GM12878 (cell line): ENCODE results near the gene PADI4. TPM values are rescaled to one million over a fixed set of nuclear protein-coding genes. Genes with fewer than 3 reads are reported as not detected.

Source experiments
- ATAC-seq: fragments of 200-7000 bp; cut with Tn5 transposase; 3 replicates; pipeline ENCODE4 v1.9.1; 2020; ENCODE audit warnings: mild to moderate bottlenecking, moderate library complexity
- BruUV-seq: library from RNA; stranded (reverse); fragments of 400-500 nt; replicated peaks from 2 replicates; lab custom pipeline; 2021; lab: Mats Ljungman, UMichigan
- CTCF ChIA-PET: fragments of 300-600 bp; sonication (Branson Sonifier 250); formaldehyde crosslinking; extraction: SDS; loops from one replicate; lab custom pipeline; 2021; ENCODE audit warnings: inconsistent platforms; lab: Yijun Ruan, JAX
- POLR2A ChIA-PET: fragments of 350-600 bp; formaldehyde crosslinking; extraction: SDS; loops from one replicate; lab custom pipeline; 2021; ENCODE audit warnings: inconsistent platforms; lab: Charles Lee
- RAD21 ChIA-PET: fragments of 300-600 bp; sonication (Branson Sonifier 250); formaldehyde crosslinking; loops from one replicate; lab custom pipeline; 2023; ENCODE audit warnings: antibody characterized with exemption; ENCODE audit not compliant: unreplicated experiment; lab: Charles Lee
- SMC1A ChIA-PET: fragments of 300-600 bp; sonication (Branson Sonifier 250); formaldehyde crosslinking; loops from one replicate; lab custom pipeline; 2023; ENCODE audit not compliant: unreplicated experiment, uncharacterized antibody; lab: Charles Lee
- DNase-seq: peaks from one replicate; pipeline ENCODE4 v3.0.0-alpha.2; 2011; ENCODE audit warnings: low read depth, low spot score
- FAIRE-seq: peaks from 3 replicates; lab custom pipeline; 2011; peaks lifted over from hg19 to GRCh38; lab: Jason Lieb, UNC
- H2AFZ ChIP-seq: 2 replicates; pipeline ENCODE4 v1.6.0; 2011; ENCODE audit warnings: low read depth, low read length, control low read depth; ENCODE audit not compliant: control insufficient read depth
- H3K27ac ChIP-seq: 2 replicates; pipeline ENCODE4 v1.5.1; 2011; ENCODE audit warnings: control low read depth; ENCODE audit not compliant: control insufficient read depth, insufficient read depth
- H3K27me3 ChIP-seq, 2 experiments: replicated peaks in 1 of 2; 2 replicates each; pipeline versions ENCODE4 v1.6.0 to v1.6.1; 2011; ENCODE audit warnings: low read length in 1 of 2; ENCODE audit not compliant: control insufficient read depth in 2 of 2, insufficient read depth in 2 of 2
- H3K36me3 ChIP-seq, 2 experiments: 2 replicates each; pipeline ENCODE4 v1.5.1; 2011; ENCODE audit warnings: low read length in 1 of 2; ENCODE audit not compliant: control insufficient read depth in 2 of 2, insufficient read depth in 2 of 2
- H3K4me1 ChIP-seq: 2 replicates; pipeline ENCODE4 v1.6.1; 2011; ENCODE audit warnings: mild to moderate bottlenecking, low read length, moderate library complexity, mixed read lengths; ENCODE audit not compliant: control insufficient read depth, insufficient read depth
- H3K4me2 ChIP-seq: 2 replicates; pipeline ENCODE4 v1.6.0; 2011; ENCODE audit warnings: control low read depth; ENCODE audit not compliant: control insufficient read depth, insufficient read depth
- H3K4me3 ChIP-seq: fragments of 200-600 bp; sonication (generic); 2 replicates; pipeline ENCODE4 v1.5.1; 2016
- H3K79me2 ChIP-seq: 2 replicates; pipeline ENCODE4 v1.6.0; 2011; ENCODE audit warnings: low read length; ENCODE audit not compliant: control insufficient read depth, insufficient read depth
- H3K9ac ChIP-seq: 2 replicates; pipeline ENCODE4 v1.8.0; 2011; ENCODE audit warnings: low read length, control low read depth, mixed read lengths; ENCODE audit not compliant: control insufficient read depth, insufficient read depth
- H3K9me3 ChIP-seq: replicated peaks from 3 replicates; pipeline ENCODE4 v1.5.1; 2011; ENCODE audit warnings: mild to moderate bottlenecking, low read length; ENCODE audit not compliant: control insufficient read depth, insufficient read depth
- H4K20me1 ChIP-seq: 2 replicates; pipeline ENCODE4 v1.6.0; 2011; ENCODE audit not compliant: control insufficient read depth, insufficient read depth
- CHD2 ChIP-seq: IDR thresholded peaks from 2 replicates; pipeline ENCODE4 v1.6.1; 2011; ENCODE audit warnings: low read depth, low read length, improper control_type of control experiment, borderline replicate concordance
- NFYA ChIP-seq: IDR thresholded peaks from 2 replicates; pipeline ENCODE4 v1.6.1; 2011; ENCODE audit warnings: low read depth, mild to moderate bottlenecking, low read length, improper control_type of control experiment, borderline replicate concordance
- POLR2A ChIP-seq: IDR thresholded peaks from 2 replicates; pipeline ENCODE4 v1.6.1; 2011; ENCODE audit warnings: low read depth, mild to moderate bottlenecking, low read length
- YY1 ChIP-seq: IDR thresholded peaks from 2 replicates; pipeline ENCODE4 v1.6.1; 2011; ENCODE audit warnings: low read depth, mild to moderate bottlenecking, low read length
- WGBS: methylation state at CpG from one replicate; pipeline ENCODE4 v1.1.6; 2016; ENCODE audit warnings: low lambda C conversion rate; ENCODE audit not compliant: insufficient replicate concordance, insufficient coverage; ENCODE audit errors: missing lambda C conversion rate; 5-methylcytosine and 5-hydroxymethylcytosine counted together
- in situ Hi-C: fragments of 300-500 bp; cut with MboI; formaldehyde crosslinking; loops from 9 replicates; pipeline ENCODE4 v1.14.3; 2018; ENCODE audit warnings: mixed read lengths
- intact Hi-C: fragments of 100-400 bp; cut with micrococcal nuclease; formaldehyde crosslinking; loops from one replicate; pipeline ENCODE4 v1.14.2; 2022; ENCODE audit not compliant: unreplicated experiment
- polyA plus RNA-seq, 11 experiments: library from polyadenylated mRNA; depleted of rRNA in 4 of 11; unstranded in 6 of 11; stranded (reverse) in 5 of 11; fragments of >200 nt; fragmentation: Nextera tagmentation in 4 of 11; fragmentation: Illumina TruSeq in 1 of 11; extraction: Ambion mirVana in 4 of 11; extraction: Trizol in 1 of 11; gene quantifications; 1 replicate in 1 of 11; 2 replicates in 10 of 11; pipeline versions ENCODE4 v1.2.1 to v1.2.3, GENCODE V29; 2011 to 2016; ENCODE audit warnings: inconsistent platforms in 2 of 11, missing spikeins in 2 of 11, low read depth in 1 of 11
- total RNA-seq, 4 experiments: library from RNA; depleted of rRNA in 3 of 4; stranded (reverse); fragments of >200 nt in 3 of 4; fragmentation: Illumina TruSeq in 1 of 4; extraction: Trizol in 1 of 4; gene quantifications; 2 replicates each; pipeline versions ENCODE4 v1.2.1 to v1.2.3, GENCODE V29; 2013 to 2021
- TF ChIP-seq, protein P1 (sequence below): fragments of 450-650 bp; IDR thresholded peaks from 2 replicates; pipeline ENCODE4 v1.6.1; 2017; ENCODE audit warnings: mild to moderate bottlenecking
- TF ChIP-seq, protein P2 (sequence below): IDR thresholded peaks from 2 replicates; pipeline ENCODE4 v1.6.1; 2011; ENCODE audit warnings: borderline replicate concordance, low read depth, mild to moderate bottlenecking, moderate library complexity, mixed read lengths, low read length; ENCODE audit not compliant: insufficient read depth; ENCODE audit errors: extremely low read length

PADI4 gene
- total and polyA plus RNA-seq, 10 of the 15 experiments (the other 5 are each of a cell fraction or from before 2014, with no cell fraction given), result 0.08 to 0.47 (median 0.15) TPM; not detected in 3

DNA sequence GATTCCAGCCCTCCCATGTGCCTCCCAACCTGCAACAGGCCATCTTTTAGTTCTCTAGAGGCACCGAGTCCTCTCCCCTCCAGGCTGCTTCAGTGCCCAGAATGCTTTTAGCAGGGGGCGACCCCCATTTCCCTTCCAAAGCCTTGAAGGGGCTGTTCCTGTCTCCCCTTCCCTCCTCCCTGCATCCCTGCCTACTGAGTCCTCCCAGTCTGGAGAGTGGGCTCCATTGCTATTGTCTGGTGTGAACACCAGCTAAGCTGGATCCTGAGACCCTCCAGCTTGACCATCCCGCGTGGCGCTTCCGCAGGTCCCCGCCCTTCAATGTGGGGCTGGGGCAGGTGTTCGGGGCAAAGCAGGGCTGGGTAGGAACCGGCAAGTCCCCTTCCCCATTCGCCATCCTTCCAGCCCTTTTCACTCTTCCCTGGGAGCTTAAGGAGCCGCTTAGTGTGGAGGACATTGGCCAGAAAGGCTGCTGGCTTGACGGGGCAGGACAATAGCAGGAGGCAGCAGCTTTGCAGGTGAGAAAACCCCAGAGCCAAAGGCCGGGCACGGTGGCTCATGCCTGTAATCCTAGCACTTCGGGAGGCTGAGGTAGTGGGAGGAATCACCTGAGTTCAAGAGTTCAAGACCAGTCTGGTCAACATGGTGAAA lies 96.2 kb downstream of the PADI4 start:
- H3K79me2 ChIP-seq, result no peaks in the 10 kb centered on the region
- H4K20me1 ChIP-seq, result no peaks in the 10 kb centered on the region; the same call in 1 of the 2 replicates
- TF ChIP-seq, protein P1, sequence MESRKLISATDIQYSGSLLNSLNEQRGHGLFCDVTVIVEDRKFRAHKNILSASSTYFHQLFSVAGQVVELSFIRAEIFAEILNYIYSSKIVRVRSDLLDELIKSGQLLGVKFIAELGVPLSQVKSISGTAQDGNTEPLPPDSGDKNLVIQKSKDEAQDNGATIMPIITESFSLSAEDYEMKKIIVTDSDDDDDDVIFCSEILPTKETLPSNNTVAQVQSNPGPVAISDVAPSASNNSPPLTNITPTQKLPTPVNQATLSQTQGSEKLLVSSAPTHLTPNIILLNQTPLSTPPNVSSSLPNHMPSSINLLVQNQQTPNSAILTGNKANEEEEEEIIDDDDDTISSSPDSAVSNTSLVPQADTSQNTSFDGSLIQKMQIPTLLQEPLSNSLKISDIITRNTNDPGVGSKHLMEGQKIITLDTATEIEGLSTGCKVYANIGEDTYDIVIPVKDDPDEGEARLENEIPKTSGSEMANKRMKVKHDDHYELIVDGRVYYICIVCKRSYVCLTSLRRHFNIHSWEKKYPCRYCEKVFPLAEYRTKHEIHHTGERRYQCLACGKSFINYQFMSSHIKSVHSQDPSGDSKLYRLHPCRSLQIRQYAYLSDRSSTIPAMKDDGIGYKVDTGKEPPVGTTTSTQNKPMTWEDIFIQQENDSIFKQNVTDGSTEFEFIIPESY, result no peak
- no peaks in the 10 kb centered on the region for H3K9me3 ChIP-seq
- in situ Hi-C loops (no loop called here), intact Hi-C loops (no loop called here)
- CTCF ChIA-PET, result interaction anchor here (0.6 kb wide), 1 partner anchor 1570 kb away, joined by 3 read pairs; no protein-coding TSS in a partner anchor
- DNase-seq (no peak), FAIRE-seq (no peak), ATAC-seq (no peak)
- RAD21 ChIA-PET, result no interaction called here
- POLR2A ChIA-PET, result interaction anchor here (0.5 to 0.6 kb wide), 2 partner anchors 26 kb away, joined by 5 read pairs; no protein-coding TSS in a partner anchor
- no peak overlapping the region for H3K27ac ChIP-seq
- 59% methylated on average over 15 of the region's 15 CpGs for WGBS
- no peak overlapping the region for H2AFZ ChIP-seq
- SMC1A ChIA-PET, result no interaction called here
- H3K27me3 ChIP-seq, result no peaks in the 10 kb centered on the region
- peaks cover 6 to 8% of the 10 kb centered on the region in 2 experiments; a peak in 3 of 4 replicates for H3K36me3 ChIP-seq
- no peaks in the 10 kb centered on the region for H3K4me1 ChIP-seq
- BruUV-seq, result no TSS peak
- no peak overlapping the region for H3K9ac ChIP-seq
- no peak overlapping the region for H3K4me2 ChIP-seq
- H3K4me3 ChIP-seq, result no peak overlapping the region

DNA sequence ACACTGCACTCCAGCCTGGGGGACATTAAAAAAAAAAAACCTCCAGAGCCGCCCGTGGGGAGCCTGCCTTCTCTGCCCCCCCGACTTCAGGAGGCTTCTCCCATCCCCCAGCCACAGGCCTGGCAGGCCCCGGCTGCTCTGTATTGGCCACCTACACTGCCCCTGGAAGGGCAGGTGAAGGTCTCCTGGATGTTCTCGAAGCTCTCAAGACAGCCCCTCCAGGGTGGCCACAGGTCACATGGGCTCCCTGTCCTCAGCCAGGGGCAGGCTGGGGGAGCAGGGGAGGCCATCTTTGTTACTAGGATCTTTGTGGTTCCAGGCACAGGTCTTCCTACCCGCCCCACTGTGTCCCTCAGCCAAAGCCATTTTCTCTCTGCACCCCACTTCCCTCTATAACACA lies 96.8 kb downstream of the PADI4 start:
- POLR2A ChIA-PET, result no interaction called here
- in situ Hi-C loops, result no loop called here
- Histone ChIP-seq H3K4me3 (no peak overlapping the region), H3K79me2 (no peaks in the 10 kb centered on the region), H3K4me2 (no peak overlapping the region), H3K36me3 (peaks cover 13% of the 10 kb centered on the region in 2 experiments; a peak in 3 of 4 replicates), H3K4me1 (no peaks in the 10 kb centered on the region), H3K27ac (no peak overlapping the region), H3K9ac (no peak overlapping the region), H3K9me3 (no peaks in the 10 kb centered on the region), H2AFZ (no peak overlapping the region), H3K27me3 (no peaks in the 10 kb centered on the region), H4K20me1 (no peaks in the 10 kb centered on the region; the same call in 1 of the 2 replicates)
- 44% methylated on average over 6 of the region's 6 CpGs for WGBS
- SMC1A ChIA-PET, result no interaction called here
- DNase-seq (no peak), FAIRE-seq (no peak), ATAC-seq (no peak)
- CTCF ChIA-PET, result interaction anchor here (0.6 to 1.5 kb wide), 2 partner anchors 160 to 343 kb away, joined by 3 read pairs; no protein-coding TSS in a partner anchor
- TF ChIP-seq NFYA, result no peak
- TF ChIP-seq, protein P2, sequence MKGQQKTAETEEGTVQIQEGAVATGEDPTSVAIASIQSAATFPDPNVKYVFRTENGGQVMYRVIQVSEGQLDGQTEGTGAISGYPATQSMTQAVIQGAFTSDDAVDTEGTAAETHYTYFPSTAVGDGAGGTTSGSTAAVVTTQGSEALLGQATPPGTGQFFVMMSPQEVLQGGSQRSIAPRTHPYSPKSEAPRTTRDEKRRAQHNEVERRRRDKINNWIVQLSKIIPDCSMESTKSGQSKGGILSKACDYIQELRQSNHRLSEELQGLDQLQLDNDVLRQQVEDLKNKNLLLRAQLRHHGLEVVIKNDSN, result no peak
- TF ChIP-seq YY1, result peak; percentile 36; the same call in 1 of the 2 replicates
- no peak for TF ChIP-seq CHD2
- TF ChIP-seq POLR2A, result 0 out of 2 replicates have a peak, but pooled peaks have one; percentile 19
- BruUV-seq, result no TSS peak
- intact Hi-C loops, result no loop called here
- RAD21 ChIA-PET, result no interaction called here
